ENCODE results near the gene PSME1.

- TF ChIP-seq POLR2A (IDR thresholded peaks at IDR 0.05; ENCODE audit: low read depth, low read length): no peak
- no peak for TF ChIP-seq TAF1 (IDR thresholded peaks at IDR 0.05; ENCODE audit: low read depth, low read length)
- TF ChIP-seq POLR2AphosphoS5 (IDR thresholded peaks at IDR 0.05; ENCODE audit: low read depth, low read length): no peak
- no peak for TF ChIP-seq SPI1 (IDR thresholded peaks at IDR 0.05; ENCODE audit: low read depth, low read length)
- no peak for TF ChIP-seq POU2F2 (IDR thresholded peaks at IDR 0.05; ENCODE audit: low read depth, low read length)
- no peak for TF ChIP-seq PAX5 (IDR thresholded peaks at IDR 0.05; ENCODE audit: insufficient read depth, low read length, severe bottlenecking)
Measured at GRCh38 chr14:24110060-24110459, 25.9 kb upstream of the PSME1 start.

Data from GM12891 (cell line).